ENCODE results near the gene PDC.
A peak's percentile ranks its signal among the peaks of the same experiment; 100 is the strongest.
"Not testable (repeated sequence)": the region's sequence is repeated elsewhere in the genome, so short reads cannot be mapped to it uniquely, and the experiment has no call there.

Gene PDC

DNA sequence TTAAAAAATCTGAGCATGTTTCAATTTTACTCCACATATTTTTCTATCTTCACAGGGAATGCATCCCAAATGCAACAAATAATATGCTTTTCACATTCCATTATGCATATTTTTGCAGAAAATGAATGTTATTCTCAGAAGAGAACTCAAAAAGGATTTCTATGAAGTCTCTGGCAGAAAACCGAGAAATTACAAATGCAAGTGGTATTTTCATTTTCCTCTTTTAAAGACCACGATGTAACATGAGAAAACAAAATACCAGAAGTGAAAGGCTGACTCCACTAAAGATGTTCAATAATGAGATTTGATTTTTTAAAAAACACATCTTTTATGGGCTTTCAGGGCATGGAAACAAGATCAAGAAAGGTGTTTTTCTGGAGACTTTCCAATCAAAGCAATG is 5.0 kb upstream of the PDC start:
- no peak for DNase-seq (ENCODE audit: low read depth)

DNA sequence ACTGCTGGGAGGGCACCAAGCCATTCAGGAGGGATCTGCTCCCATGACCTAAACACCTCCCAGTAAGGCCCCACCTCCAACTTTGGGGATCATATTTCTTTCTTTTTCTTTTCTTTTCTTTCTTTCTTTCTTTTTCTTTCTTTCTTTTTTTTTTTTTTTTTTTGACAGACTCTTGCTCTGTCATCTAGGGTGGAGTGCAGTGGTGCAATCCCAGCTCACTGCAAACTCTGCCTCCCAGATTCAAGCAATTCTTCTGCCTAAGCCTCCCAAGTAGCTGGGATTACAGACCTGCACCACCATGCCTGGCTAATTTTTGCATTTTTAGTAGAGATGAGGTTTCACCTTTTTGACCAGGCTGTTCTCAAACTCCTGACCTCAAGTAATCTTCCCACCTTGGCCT is 4.6 kb upstream of the PDC start:
- not testable (repeated sequence) for DNase-seq (ENCODE audit: low read depth)

DNA sequence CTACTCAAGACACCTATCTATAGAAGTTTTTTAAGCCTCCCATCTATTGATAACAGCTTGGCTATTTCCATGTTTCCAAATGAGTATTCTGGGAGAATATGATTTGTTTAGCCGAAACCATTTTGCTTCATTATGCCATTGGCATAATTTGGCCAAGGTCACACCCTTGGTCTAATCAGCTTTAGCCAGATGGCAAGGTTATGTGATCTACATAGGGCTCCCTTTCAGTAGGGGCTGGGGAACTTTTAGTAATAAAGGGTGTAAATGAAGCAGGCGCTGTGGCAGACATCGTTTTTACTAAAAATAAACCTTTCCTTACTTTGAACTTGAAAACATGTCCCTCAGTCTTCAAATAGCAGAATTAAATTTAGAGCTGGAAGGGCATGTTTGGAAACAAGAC is 3.0 kb upstream of the PDC start:
- DNase-seq (ENCODE audit: low read depth): no peak

DNA sequence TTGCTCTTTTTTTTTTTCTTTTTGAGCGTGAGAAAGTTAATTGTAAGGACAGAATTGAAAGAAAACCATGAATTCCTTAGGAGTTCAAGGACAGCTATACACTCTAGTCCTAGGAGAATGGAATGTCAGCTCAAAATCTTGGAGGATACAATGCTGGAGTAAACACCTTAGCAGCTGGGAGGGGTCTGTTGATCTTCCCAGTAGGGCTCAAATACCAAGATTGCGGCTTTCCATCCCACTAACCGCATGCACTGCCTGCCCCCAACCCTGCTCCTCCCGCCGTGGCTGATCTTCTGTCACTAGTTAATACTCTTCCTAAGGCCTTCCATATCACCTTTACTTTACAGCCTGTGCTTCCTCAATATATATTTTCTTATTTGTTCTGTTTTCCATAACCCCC is 2.6 kb upstream of the PDC start:
- no peak for DNase-seq (ENCODE audit: low read depth)

DNA sequence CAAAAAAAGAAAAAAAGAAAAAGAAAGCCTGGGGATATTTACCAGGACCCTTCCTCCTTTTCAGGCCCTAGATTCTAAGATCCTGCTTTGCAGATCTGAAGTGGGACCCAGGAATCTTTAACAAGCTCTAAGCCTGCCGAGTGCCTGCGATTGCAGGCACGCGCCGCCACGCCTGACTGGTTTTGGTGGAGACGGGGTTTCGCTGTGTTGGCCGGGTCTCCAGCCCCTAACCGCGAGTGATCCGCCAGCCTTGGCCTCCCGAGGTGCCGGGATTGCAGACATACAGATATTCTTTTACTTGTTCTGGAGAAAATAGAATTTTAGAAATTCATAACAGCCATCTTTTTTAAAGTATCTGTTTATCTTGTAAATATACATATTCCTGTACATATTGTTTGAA is 1.8 kb downstream of the PDC start:
- DNase-seq (ENCODE audit: low read depth): not testable (repeated sequence)

DNA sequence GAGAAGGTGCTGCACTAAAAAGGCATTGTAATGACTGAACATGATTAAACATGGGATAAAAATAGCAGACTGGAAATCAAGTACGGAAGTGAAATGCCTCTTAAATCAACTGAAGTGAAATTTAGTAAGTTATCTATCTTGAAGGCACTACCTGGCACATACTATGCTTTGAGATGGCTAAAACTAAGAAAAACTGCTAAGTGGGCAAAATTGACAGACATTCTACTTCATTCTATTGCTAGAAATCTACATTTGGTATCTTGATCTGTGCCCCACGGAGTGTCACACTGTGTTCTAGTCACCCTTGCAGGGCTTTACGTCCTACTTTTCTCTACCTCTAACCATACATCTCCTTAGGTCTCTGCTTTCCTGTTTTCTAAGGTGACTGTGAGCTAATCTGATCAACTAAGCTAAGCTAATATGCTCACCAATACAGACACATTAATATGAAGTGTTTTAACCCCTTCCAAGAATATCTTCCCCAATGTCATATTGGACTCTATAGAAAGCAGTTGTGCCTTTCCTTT is 4.1 kb downstream of the PDC start:
- DNase-seq (ENCODE audit: low read depth): no peak

DNA sequence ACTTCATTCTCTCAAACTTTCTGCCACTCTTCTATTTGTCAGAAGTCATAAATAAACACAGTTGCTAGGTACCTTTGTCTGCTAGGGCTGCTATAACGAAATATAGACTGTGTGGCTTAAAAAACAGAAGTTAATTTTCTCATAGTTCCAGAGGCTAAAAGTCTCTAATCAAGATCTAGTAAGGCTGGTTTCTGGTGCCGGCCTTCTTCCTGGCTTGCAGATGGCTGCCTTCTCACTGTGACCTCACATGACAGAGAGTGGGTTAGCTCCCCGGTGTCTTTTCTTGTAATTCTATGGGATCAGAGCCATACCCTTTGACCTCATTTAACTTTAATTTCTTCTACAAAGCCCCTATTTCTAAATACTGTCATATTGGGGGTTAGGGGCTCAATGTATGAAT is 5.9 kb downstream of the PDC start:
- no peak for DNase-seq (ENCODE audit: low read depth)

DNA sequence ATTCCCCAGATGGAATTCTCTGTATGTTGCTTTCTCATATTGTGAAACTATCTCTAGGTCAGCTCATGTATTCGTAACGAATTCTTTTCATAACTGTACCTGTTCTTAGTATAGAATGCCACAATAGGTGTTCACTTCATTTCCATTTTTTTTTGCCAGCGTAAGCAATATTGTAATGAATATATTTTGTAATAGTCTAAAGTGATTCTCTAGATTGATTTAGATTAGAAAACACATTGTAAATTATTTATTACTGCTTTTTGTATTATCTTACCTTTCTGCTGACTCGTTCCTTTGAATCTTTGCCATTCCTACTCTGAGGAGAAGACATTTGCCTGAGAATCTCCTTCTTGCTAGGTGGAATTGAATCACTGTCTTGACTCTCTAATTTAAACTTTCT is 14.8 kb downstream of the PDC start:
- no peak for DNase-seq (ENCODE audit: low read depth)

DNA sequence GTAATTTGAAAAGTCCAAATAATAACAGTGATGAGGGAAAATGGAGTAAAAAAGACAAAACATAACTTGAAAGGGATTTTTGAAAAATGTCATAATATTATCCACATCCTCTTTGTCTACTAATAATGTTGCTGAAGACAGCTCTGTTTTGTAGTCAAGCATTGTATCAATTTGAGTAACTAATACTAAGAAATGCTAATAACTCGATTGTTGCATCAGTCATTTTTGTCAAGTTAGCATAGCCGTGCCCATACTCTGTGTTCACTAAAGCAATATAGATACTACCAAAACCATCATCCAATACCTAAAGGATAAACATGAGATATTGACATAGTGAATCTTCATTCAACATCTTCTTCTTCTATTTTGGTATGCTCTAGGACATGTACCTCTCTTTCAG is 17.3 kb downstream of the PDC start:
- no peak for DNase-seq (ENCODE audit: low read depth)

DNA sequence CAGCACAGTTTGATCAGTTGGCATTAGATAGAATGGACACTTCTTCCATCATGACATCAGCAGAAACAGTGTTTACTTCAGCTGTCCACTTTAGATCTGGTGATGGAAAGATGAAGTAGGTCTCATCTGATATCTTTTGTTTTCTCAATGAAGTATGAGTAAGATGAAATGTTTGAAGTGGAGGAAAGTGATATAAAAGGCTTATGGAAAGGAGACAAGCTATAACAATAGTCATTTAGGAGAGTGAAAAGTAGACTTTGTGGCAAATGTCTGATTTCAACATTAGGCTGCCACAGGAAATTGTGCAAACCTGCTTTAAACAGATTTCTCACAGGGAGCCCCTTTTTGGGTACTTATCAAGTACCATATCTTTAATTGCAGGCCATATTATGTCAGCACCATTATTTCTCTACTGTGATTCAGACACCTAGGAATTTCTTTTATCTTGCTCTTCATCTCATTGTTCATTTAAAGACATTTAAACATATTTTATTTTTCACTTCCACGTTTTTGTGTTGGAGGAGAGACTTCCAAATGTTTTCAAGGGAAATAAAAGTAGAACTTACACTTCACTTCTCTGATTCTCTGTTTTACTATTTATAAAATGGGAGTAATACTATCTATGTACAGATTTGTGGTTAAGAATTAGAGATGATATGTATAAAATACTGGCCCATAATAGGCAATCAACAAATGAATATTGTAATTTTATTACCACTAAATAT is 18.1 kb downstream of the PDC start:
- DNase-seq (ENCODE audit: low read depth): no peak

DNA sequence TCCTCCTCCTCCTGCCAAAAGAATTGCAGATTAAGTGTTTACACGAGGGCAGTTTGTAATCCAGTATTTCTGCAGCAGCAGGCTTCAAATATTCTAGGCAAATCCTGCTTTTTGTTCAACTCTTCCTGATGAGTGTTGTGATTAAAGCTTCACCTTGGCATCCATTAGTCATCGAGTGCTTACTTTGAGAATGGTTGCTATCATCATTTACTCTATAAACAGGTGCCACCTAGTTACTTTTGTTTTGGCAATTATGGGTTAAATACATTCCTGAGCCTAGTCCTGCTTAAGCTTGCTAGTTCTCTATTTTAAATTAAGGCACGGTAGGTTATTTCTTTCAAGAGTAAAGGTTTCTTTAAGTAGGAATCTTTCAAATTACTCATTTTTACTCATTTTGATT is 20.3 kb downstream of the PDC start:
- DNase-seq (ENCODE audit: low read depth): no peak

DNA sequence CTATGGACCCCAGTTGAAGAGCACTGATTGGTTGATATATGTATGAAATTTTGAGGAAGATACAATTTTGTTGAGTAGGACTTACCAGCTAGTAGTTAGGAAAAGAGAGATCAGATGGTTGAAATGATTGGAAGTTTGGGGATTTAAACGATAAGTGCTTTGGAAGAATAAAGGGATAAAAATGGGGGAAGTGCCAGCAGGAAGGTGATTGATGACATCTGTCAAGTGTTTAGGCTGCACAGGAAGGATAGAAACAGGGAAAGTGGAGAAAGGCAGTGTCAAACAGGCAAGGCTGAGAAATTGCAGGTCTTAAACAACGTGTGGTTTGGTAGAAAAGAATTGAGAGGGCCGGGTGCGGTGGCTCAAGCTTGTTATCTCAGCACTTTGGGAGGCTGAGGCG is 22.3 kb downstream of the PDC start:
- DNase-seq (ENCODE audit: low read depth): no peak

DNA sequence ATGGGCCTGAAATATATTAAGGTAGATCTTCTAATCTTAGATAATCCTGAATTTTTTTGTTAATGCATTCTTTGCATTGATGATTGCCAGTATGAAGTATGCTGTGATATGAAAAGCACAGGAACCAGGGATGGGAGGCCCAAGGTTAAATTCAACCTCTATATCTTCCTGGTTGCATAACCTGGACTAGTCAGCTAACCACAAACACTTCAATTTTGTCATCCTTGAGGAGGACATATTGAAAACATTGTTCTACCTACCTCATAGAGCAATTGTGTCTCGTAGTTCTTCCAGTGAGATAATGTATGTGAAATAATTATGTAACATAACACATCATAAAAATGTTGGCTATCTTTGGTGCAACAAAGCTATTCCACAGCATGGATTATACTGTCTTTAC is 25.6 kb downstream of the PDC start:
- no peak for DNase-seq (ENCODE audit: low read depth)

DNA sequence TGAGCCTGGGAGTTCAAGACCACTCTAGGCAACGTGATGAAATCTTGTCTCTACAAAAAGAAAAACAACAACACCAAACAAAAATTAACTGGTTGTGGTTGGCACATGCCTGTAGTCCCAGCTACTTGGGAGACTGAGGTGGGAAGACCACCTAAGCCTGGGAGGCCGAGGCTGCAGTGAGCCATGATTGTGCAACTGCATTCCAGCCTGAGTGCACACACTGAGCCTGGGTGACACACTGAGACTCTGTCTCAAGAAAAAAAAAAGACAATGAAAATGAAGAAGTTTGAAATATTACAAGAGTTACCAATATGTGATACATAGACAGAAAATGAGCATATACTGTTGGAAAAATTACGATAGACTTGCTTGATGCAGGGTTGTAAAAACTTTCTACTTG is 31.9 kb downstream of the PDC start:
- DNase-seq (ENCODE audit: low read depth): no peak

DNA sequence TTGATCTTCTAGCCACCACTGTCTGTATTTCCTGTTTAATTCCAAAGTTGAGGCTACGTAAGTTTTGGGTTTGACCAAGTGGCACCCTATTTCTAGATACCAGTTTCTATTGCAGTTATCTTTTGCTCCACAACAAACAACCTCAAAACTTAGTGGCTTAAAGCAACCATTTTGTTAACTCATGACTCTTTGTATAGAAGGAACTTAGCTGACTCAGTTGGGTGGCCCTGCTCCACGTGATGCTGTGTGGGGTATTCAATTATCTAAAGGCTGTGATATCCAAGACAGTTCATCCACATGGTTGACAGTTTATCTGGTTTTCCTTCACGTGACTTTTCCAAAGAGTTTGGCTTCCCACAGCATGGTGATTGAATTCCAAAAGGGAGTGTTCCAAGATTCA is 34.8 kb downstream of the PDC start:
- no peak for DNase-seq (ENCODE audit: low read depth)

DNA sequence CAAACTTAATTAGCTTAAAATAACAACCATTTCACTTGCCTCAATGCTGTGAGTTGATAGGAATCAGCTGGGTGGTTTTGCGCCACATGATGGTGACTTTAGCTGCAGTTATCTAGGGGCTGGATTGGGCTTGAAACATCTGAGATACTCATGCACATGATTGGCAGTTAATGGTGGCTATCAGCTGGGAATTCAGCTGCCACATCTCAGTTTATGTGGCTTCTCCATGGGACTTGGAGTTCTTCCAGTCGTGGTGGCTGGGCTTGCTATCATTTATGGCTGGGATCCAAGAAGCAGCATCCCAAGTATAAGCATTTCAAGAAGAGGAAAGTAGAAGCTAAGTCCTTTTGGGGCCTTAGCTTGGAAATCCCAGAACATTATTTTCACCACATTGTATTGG is 36.4 kb downstream of the PDC start:
- DNase-seq (ENCODE audit: low read depth): no peak

DNA sequence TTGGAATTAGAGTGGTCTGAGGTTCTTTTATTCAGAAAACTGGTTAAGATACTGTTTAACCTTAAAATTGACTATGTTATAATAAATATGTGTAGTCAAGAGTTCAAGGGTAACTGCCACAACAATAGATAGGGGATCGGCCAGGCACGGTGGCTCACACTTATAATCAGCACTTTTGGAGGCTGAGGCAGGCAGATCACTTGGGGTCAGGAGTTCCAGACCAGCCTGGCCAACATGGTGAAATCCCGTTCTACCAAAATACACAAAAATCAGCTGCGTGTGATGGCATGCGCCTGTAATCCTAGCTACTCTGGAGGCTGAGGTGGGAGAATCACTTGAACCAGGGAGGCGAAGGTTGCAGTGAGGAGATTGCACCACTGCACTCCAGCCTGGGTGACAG is 39.5 kb downstream of the PDC start:
- DNase-seq (ENCODE audit: low read depth): no peak

DNA sequence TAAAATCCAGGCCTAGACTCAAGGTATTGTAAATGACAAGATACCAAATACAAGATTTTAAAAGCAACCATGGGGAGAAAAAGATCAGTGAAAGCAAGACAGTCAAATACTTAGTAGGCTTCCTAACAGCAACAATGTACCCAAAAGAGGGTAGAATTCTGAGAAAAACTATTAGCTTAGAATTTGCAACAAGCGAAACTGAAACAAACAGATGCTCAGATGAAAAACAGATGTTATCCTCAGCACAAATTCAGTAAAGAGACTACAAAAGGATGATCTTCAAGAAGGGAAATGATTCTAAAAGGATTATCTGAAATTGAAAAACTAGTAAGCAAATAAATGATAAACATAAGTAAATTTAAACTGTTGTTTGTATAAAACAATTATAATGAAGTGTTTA is 40.0 kb downstream of the PDC start:
- peak; percentile 30 for DNase-seq (ENCODE audit: low read depth)

DNA sequence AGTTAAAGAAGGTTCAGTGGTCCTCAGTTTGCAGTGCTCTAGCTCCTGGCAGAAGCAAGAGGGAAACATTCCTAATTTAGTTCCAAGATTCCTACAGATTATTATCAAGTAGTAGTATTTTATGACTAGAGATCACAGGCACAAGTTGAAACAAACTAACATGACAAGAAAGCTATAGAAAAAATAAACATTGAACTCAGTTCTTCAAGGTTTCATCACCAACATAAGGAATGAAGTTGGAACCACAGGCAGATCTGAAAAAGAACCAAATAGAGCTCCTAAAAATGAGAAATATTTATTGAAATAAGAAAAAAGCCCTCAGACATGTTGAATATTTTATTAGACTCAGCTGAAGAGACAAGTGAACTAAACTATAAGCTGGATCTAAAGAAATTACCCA is 40.6 kb downstream of the PDC start:
- DNase-seq (ENCODE audit: low read depth): no peak

DNA sequence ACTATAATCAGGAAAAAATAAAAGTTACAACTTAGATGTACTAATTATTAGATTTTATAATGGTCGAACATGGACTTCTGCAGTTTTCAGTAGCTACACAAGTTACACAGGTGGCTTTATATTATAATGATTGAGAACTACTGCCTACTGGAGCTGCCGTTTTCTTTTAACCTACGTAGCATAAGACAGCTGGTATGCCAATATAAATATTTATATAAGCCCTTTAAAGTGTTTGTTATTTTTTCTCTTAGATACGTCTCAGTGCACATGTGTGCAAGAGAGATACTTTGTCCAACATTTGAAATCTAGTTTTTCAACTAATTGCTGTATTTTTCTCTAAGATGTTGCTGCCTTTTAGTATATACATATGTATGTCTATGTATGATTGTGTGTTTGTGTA is 42.4 kb downstream of the PDC start:
- no peak for DNase-seq (ENCODE audit: low read depth)

DNA sequence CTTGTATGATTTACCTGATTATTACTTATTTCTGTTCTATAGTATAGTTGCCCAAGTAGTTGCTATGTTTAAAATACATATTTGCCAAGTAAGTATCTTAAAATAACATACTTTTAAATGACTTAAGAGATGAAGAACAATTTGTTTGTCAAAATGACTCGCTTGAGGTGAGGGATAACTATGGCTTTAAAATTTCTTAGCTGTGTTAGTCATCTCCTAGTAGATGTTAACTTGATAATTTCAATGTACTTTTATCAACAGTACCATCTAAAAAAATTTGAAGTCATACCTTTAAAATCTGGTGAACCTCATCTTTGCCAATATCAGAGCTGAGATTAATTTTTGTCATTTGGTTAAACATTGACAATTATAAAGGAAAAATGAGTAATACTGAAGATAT is 47.6 kb downstream of the PDC start:
- no peak for DNase-seq (ENCODE audit: low read depth)

DNA sequence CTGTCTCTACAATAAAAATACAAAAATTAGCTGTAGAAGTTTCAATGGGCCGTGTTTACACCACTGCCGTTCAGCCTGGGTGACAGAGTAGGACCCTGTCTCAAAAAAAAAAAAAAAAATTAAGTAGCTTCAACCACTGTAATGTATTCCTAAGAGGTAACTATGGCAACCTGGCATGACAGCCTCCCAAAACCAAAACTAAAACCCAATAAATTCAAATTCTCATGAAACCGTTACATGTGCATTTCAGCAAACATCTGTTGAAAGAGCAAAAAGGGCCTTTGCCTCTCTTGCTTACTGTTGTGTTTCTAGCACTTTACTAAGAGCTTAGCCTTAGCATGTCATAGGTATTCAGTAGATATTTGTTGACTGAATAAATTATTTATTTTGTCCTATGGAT is 51.8 kb downstream of the PDC start:
- DNase-seq (ENCODE audit: low read depth): no peak

DNA sequence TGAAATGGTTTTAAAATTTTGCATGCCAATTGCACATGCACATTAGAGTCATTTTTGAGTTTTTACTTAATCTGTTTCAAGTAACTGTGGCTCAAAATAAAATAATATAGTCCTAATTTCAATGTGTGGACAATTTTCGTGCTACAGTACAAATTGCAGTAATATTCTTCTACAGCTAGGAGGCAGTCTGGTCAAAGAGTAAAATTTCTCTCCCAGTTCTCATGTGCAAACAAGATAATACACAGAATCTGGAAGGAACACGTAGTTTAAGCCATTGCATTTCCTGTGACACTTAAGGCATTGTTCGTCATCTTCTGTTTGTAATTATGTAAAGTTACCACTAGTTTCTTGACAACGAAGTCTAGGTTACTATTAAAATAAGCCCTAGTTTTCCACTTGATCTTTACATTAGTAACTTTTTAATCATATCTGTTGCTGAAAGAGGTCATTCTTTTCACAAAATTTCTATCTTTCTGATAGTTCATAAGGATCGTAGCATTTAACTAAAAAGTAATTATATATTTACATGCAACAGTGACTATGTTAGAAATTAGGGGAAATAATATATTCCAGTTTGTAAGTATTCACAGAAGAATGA is 56.4 kb downstream of the PDC start:
- peak; percentile 47 for DNase-seq (ENCODE audit: low read depth)

DNA sequence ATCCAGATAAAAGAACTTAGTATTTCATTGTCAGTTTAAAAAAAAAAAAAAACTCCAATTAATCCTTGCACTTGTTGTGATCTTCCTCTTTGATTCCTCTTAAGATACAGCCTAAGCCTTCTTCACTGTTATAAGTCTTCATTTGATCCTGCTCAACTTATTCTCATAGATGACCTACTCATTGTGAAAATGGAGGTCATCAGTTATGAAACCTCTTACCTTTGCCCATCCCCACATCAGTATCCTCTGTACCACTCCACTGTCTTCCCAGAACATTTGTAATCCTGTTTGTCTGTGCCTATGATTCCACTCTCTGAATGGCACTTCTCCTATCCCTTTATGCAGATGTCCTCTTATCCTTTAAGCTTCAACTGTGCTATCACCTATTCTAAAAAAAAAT is 57.3 kb downstream of the PDC start:
- no peak for DNase-seq (ENCODE audit: low read depth)
